ENCODE results near the gene SLC5A8.

Gene SLC5A8

DNA sequence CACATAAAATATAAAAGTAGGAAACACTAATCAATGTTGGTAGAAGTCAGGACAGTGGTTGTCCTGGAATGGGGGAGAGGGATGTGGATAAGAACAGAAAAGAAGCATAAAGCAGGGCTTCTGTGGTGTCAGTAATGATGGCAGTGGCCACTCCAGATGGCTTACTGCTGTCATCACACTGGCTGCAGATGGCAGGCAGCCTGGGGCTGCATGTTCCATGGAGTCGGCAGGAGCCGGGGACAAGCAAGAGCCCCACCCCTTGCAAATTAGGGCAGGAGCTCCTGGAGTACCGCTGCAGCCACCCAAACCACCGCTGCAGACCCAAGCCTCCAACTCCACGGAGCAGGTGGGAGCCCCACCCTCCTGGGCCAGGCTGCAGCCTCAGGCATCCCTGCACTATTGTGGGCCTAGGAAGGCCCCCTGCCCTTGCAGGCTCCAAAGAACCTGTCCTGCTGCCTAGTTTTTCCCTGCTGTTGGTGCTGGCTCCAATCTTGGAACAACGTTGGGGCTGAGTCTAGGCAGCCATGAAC is 28.8 kb upstream of the SLC5A8 start:
- Histone ChIP-seq H3K27me3 (replicated peaks; ENCODE audit: control insufficient read depth, insufficient read depth, low read length) (no peaks in the 10 kb centered on the region), H3K4me3 (replicated peaks; ENCODE audit: low read depth, low read length) (no peak overlapping the region), H3K36me3 (ENCODE audit: control insufficient read depth, insufficient read depth, low read length) (no peaks in the 10 kb centered on the region)
- no peak for TF ChIP-seq CTCF (IDR thresholded peaks at IDR 0.05; ENCODE audit: insufficient read depth, low read length, poor library complexity, severe bottlenecking)
- no peak for DNase-seq (ENCODE audit: extremely low read depth, insufficient read length)

- no peaks in the 10 kb centered on the region for H3K27me3 ChIP-seq (replicated peaks; ENCODE audit: control insufficient read depth, insufficient read depth, low read length)
- H3K36me3 ChIP-seq (ENCODE audit: control insufficient read depth, insufficient read depth, low read length) = no peaks in the 10 kb centered on the region
- no peak for TF ChIP-seq CTCF (IDR thresholded peaks at IDR 0.05; ENCODE audit: insufficient read depth, low read length, poor library complexity, severe bottlenecking)
- no peak for DNase-seq (ENCODE audit: extremely low read depth, insufficient read length)
- H3K4me3 ChIP-seq (replicated peaks; ENCODE audit: low read depth, low read length) = no peak overlapping the region
Observed at GRCh38 chr12:101238306-101238705, 28.3 kb upstream of the SLC5A8 start.

- TF ChIP-seq CTCF (IDR thresholded peaks at IDR 0.05; ENCODE audit: insufficient read depth, low read length, poor library complexity, severe bottlenecking) = no peak
- no peak for DNase-seq (ENCODE audit: extremely low read depth, insufficient read length)
- no peaks in the 10 kb centered on the region for H3K36me3 ChIP-seq (ENCODE audit: control insufficient read depth, insufficient read depth, low read length)
- no peaks in the 10 kb centered on the region; the same call in 1 of the 2 replicates for H3K27me3 ChIP-seq (replicated peaks; ENCODE audit: control insufficient read depth, insufficient read depth, low read length)
- H3K4me3 ChIP-seq (replicated peaks; ENCODE audit: low read depth, low read length) = no peak overlapping the region
Observed at GRCh38 chr12:101235686-101236085, 25.6 kb upstream of the SLC5A8 start.

DNA sequence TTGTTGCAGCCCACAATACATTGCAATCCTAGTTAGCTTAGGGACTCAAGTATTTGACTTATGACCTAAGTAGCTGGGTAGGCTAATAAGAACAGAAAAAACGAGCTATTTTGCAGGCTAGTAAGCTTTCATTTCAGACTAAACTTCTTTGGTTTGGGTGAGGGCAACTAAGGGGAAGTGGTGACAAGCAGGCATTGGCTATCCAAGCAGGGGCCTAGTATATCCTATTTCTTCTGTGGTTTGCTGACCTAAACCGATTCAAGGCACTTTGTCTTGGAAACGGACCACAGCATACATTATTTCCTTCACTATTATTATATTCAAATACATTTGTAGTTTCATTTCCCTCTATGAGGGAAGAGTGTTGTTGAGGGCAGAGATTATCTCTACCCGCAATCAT is 21.6 kb upstream of the SLC5A8 start:
- H3K27me3 ChIP-seq (replicated peaks; ENCODE audit: control insufficient read depth, insufficient read depth, low read length) = no peaks in the 10 kb centered on the region; the same call in 1 of the 2 replicates
- TF ChIP-seq CTCF (IDR thresholded peaks at IDR 0.05; ENCODE audit: insufficient read depth, low read length, poor library complexity, severe bottlenecking) = no peak

GRCh38 chr12:101230547-101230946 is 20.5 kb upstream of the SLC5A8 start:
- no peaks in the 10 kb centered on the region for H3K36me3 ChIP-seq (ENCODE audit: control insufficient read depth, insufficient read depth, low read length)
- H3K27me3 ChIP-seq (replicated peaks; ENCODE audit: control insufficient read depth, insufficient read depth, low read length) = no peaks in the 10 kb centered on the region; the same call in 1 of the 2 replicates
- DNase-seq (ENCODE audit: extremely low read depth, insufficient read length) = no peak
- no peak overlapping the region for H3K4me3 ChIP-seq (replicated peaks; ENCODE audit: low read depth, low read length)
- no peak for TF ChIP-seq CTCF (IDR thresholded peaks at IDR 0.05; ENCODE audit: insufficient read depth, low read length, poor library complexity, severe bottlenecking)

More for the DNA sequence above, 21.6 kb upstream of the SLC5A8 start:
- DNase-seq (ENCODE audit: extremely low read depth, insufficient read length) = no peak
- Histone ChIP-seq H3K36me3 (ENCODE audit: control insufficient read depth, insufficient read depth, low read length) (no peaks in the 10 kb centered on the region), H3K4me3 (replicated peaks; ENCODE audit: low read depth, low read length) (no peak overlapping the region)

- no peak for TF ChIP-seq CTCF (IDR thresholded peaks at IDR 0.05; ENCODE audit: insufficient read depth, low read length, poor library complexity, severe bottlenecking)
- no peaks in the 10 kb centered on the region; the same call in 1 of the 2 replicates for H3K27me3 ChIP-seq (replicated peaks; ENCODE audit: control insufficient read depth, insufficient read depth, low read length)
- no peak overlapping the region for H3K4me3 ChIP-seq (replicated peaks; ENCODE audit: low read depth, low read length)
- no peaks in the 10 kb centered on the region for H3K36me3 ChIP-seq (ENCODE audit: control insufficient read depth, insufficient read depth, low read length)
- DNase-seq (ENCODE audit: extremely low read depth, insufficient read length) = no peak
Observed at GRCh38 chr12:101229841-101230241, 19.8 kb upstream of the SLC5A8 start.
